HepG2 (cell line): Measurements from ENCODE around the gene LRRN1. TPM values are rescaled to one million over a fixed set of nuclear protein-coding genes. Genes with fewer than 3 reads are reported as not detected.

Experiments
- ATAC-seq: fragments of 200-7000 bp; cut with Tn5 transposase; 3 replicates; pipeline ENCODE4 v1.9.1; 2020; ENCODE audit warnings: mild to moderate bottlenecking, moderate library complexity
- BruUV-seq: library from RNA; stranded (reverse); fragments of 400-500 nt; replicated peaks from 2 replicates; lab custom pipeline; 2021; lab: Mats Ljungman, UMichigan
- CTCF ChIA-PET: fragments of 300-600 bp; formaldehyde crosslinking; extraction: SDS; loops from one replicate; lab custom pipeline; 2021; ENCODE audit warnings: low total read pairs, inconsistent platforms, low intra/inter-chr PET ratio; lab: Yijun Ruan, JAX
- POLR2A ChIA-PET: fragments of 350-600 bp; sonication (Branson Sonifier 250); formaldehyde crosslinking; loops from one replicate; lab custom pipeline; 2020; ENCODE audit warnings: antibody characterized with exemption, inconsistent platforms; lab: Yijun Ruan, JAX
- DNase-seq: peaks from one replicate; pipeline ENCODE4 v3.0.0-alpha.2; 2015; ENCODE audit warnings: low spot score
- FAIRE-seq: peaks from 3 replicates; lab custom pipeline; 2011; peaks lifted over from hg19 to GRCh38; lab: Jason Lieb, UNC
- H2AFZ ChIP-seq: one replicate; pipeline ENCODE4 v1.6.1; 2011; ENCODE audit warnings: low read length, inconsistent platforms
- H3K27ac ChIP-seq: fragments of 300-600 bp; 3 replicates; pipeline ENCODE4 v1.8.0; 2011; ENCODE audit warnings: mixed run types, mild to moderate bottlenecking, mixed read lengths, low read length, inconsistent platforms; ENCODE audit not compliant: insufficient read depth; ENCODE audit errors: extremely low read length
- H3K27me3 ChIP-seq, 2 experiments: fragments of 200-600 bp in 1 of 2; 2 replicates in 1 of 2; 3 replicates in 1 of 2; pipeline versions ENCODE4 v1.6.0 to v1.8.0; 2011; ENCODE audit warnings: low read length in 2 of 2, mild to moderate bottlenecking in 2 of 2, moderate library complexity in 2 of 2, inconsistent platforms in 1 of 2; ENCODE audit not compliant: insufficient read depth in 2 of 2, control insufficient read depth in 1 of 2
- H3K36me3 ChIP-seq, 2 experiments: fragments of 200-600 bp in 1 of 2; replicated peaks in 1 of 2; 2 replicates in 1 of 2; 3 replicates in 1 of 2; pipeline versions ENCODE4 v1.5.1 to v1.8.0; 2011; ENCODE audit warnings: low read length in 2 of 2, inconsistent platforms in 1 of 2; ENCODE audit not compliant: insufficient read depth in 2 of 2, control insufficient read depth in 1 of 2
- H3K4me1 ChIP-seq: 2 replicates; pipeline ENCODE4 v1.5.1; 2012; ENCODE audit warnings: low read length, inconsistent platforms; ENCODE audit not compliant: insufficient read depth
- H3K4me2 ChIP-seq: 2 replicates; pipeline ENCODE4 v1.6.0; 2011; ENCODE audit warnings: low read depth, low read length, inconsistent platforms
- H3K4me3 ChIP-seq, 3 experiments: fragments of 200-600 bp in 1 of 3; sonication (generic), shearing (Covaris generic) in 1 of 3; replicated peaks in 1 of 3; 2 replicates each; pipeline ENCODE4 v1.5.1; 2011 to 2016; ENCODE audit warnings: low read length in 3 of 3, inconsistent platforms in 2 of 3, low read depth in 2 of 3, mild to moderate bottlenecking in 2 of 3, control low read depth in 1 of 3, mixed read lengths in 1 of 3; ENCODE audit not compliant: insufficient read depth in 1 of 3
- H3K79me2 ChIP-seq: one replicate; pipeline ENCODE4 v1.6.1; 2011; ENCODE audit warnings: low read length, inconsistent platforms; ENCODE audit not compliant: insufficient read depth
- H3K9ac ChIP-seq: 2 replicates; pipeline ENCODE4 v1.6.0; 2011; ENCODE audit warnings: mild to moderate bottlenecking, low read depth, low read length, inconsistent platforms; ENCODE audit not compliant: insufficient read depth
- H3K9me3 ChIP-seq: 2 replicates; pipeline ENCODE4 v1.5.1; 2012; ENCODE audit warnings: mild to moderate bottlenecking, low read length
- H4K20me1 ChIP-seq: 2 replicates; pipeline ENCODE4 v1.6.0; 2011; ENCODE audit warnings: inconsistent platforms, mild to moderate bottlenecking, low read length, moderate library complexity; ENCODE audit not compliant: insufficient read depth
- ESRRA ChIP-seq: sonication (generic); formaldehyde crosslinking; IDR thresholded peaks from 2 replicates; pipeline ENCODE4 v1.5.1; 2020; ENCODE audit warnings: mild to moderate bottlenecking, low read depth, missing genetic modification reagents
- MXD1 ChIP-seq: sonication (generic); formaldehyde crosslinking; IDR thresholded peaks from 2 replicates; pipeline ENCODE4 v1.4.0; 2020; ENCODE audit warnings: mild to moderate bottlenecking, missing genetic modification reagents
- THYN1 ChIP-seq: sonication (generic); formaldehyde crosslinking; IDR thresholded peaks from 2 replicates; pipeline ENCODE4 v1.8.1; 2023; ENCODE audit warnings: low read depth, mild to moderate bottlenecking, moderate library complexity, missing genetic modification reagents, borderline replicate concordance
- ZNF326 ChIP-seq: sonication (generic); formaldehyde crosslinking; IDR thresholded peaks from 2 replicates; pipeline ENCODE4 v1.4.0; 2020; ENCODE audit warnings: missing genetic modification reagents, borderline replicate concordance
- ZNF569 ChIP-seq: sonication (generic); formaldehyde crosslinking; IDR thresholded peaks from 2 replicates; pipeline ENCODE4 v1.5.0; 2020; ENCODE audit warnings: mild to moderate bottlenecking, missing genetic modification reagents, moderate library complexity, borderline replicate concordance
- ZNF672 ChIP-seq: sonication (generic); formaldehyde crosslinking; IDR thresholded peaks from 2 replicates; pipeline ENCODE4 v1.8.1; 2022; ENCODE audit warnings: missing genetic modification reagents
- ZNF790 ChIP-seq: sonication (generic); formaldehyde crosslinking; IDR thresholded peaks from 2 replicates; pipeline ENCODE4 v1.8.0; 2022; ENCODE audit warnings: missing genetic modification reagents, mild to moderate bottlenecking, borderline replicate concordance
- ZSCAN12 ChIP-seq: sonication (generic); formaldehyde crosslinking; IDR thresholded peaks from 2 replicates; pipeline ENCODE4 v1.9.0; 2021; ENCODE audit warnings: mild to moderate bottlenecking, missing genetic modification reagents
- WGBS: methylation state at CpG from one replicate; pipeline ENCODE4 v1.1.6; 2017; ENCODE audit warnings: low lambda C conversion rate; 5-methylcytosine and 5-hydroxymethylcytosine counted together
- in situ Hi-C: cut with HindIII; loops from 2 replicates; pipeline ENCODE4 v1.10.0; 2017; ENCODE audit warnings: low pct_unique_long_range_greater_than_20kb; ENCODE audit not compliant: extremely low pct_ligation_motif_present
- intact Hi-C: fragments of 100-400 bp; cut with micrococcal nuclease; formaldehyde crosslinking; loops from one replicate; pipeline ENCODE4 v1.10.0; 2022; ENCODE audit not compliant: unreplicated experiment
- polyA plus RNA-seq, 8 experiments: library from polyadenylated mRNA; depleted of rRNA in 3 of 8; stranded (reverse) in 7 of 8; unstranded in 1 of 8; fragments of >200 nt; fragmentation: Illumina TruSeq in 4 of 8; extraction: Trizol in 4 of 8; gene quantifications; 2 replicates each; pipeline versions ENCODE4 v1.2.1 to v1.2.3, GENCODE V29; 2011 to 2016; ENCODE audit warnings: low read depth in 4 of 8, missing spikeins in 1 of 8, mixed read lengths in 1 of 8; ENCODE audit not compliant: insufficient read depth in 1 of 8
- total RNA-seq, 5 experiments: library from RNA; depleted of rRNA; stranded (reverse); fragments of >200 nt; fragmentation: Illumina TruSeq; extraction: Trizol; gene quantifications; 2 replicates each; pipeline ENCODE4 v1.2.3, GENCODE V29; 2016; ENCODE audit warnings: low read depth in 1 of 5
- TF ChIP-seq, protein P1 (sequence below): IDR thresholded peaks from 2 replicates; pipeline ENCODE4 v1.6.1; 2016

Gene LRRN1
- total and polyA plus RNA-seq, 2 of the 13 experiments (the other 11 are each of a cell fraction or from before 2014, with no cell fraction given) = not detected

DNA sequence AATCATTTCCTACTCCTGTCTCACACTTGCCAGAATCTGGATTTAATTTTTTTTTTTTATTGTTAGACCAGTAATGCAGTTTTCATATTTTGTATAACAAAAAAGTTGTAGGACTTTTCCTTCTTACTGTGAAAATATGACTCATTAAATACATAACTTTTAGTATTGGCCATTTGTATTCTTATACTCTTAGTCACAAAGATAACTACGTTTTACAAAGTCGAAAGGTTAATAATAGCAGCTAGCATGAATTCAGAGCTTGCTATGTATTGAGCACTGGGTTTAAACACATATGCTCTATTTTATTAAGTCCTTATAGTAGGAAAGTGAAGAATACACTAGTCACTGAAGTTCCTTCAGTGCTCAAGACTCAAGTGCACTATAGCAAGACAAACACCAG lies 43.1 kb downstream of the LRRN1 start:
- Histone ChIP-seq H3K4me2 (no peak overlapping the region), H3K36me3 (no peaks in the 10 kb centered on the region), H3K9me3 (peaks cover 14% of the 10 kb centered on the region), H3K79me2 (no peaks in the 10 kb centered on the region), H3K27ac (no peak overlapping the region), H4K20me1 (no peaks in the 10 kb centered on the region), H2AFZ (no peak overlapping the region), H3K27me3 (no peaks in the 10 kb centered on the region), H3K9ac (no peak overlapping the region), H3K4me3 (no peak overlapping the region), H3K4me1 (no peaks in the 10 kb centered on the region)
- ATAC-seq (no peak), DNase-seq (no peak), FAIRE-seq (no peak)
- WGBS = 24% methylated on average over 2 of the region's 2 CpGs
- TF ChIP-seq ESRRA = no peak
- TF ChIP-seq ZNF326 (CRISPR knock-in tag) = no peak
- no peak for TF ChIP-seq ZSCAN12
- TF ChIP-seq, protein P1, sequence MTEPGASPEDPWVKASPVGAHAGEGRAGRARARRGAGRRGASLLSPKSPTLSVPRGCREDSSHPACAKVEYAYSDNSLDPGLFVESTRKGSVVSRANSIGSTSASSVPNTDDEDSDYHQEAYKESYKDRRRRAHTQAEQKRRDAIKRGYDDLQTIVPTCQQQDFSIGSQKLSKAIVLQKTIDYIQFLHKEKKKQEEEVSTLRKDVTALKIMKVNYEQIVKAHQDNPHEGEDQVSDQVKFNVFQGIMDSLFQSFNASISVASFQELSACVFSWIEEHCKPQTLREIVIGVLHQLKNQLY = no peak
- TF ChIP-seq ZNF672 (CRISPR knock-in tag) = no peak
- no peak for TF ChIP-seq THYN1
- TF ChIP-seq ZNF790 (CRISPR knock-in tag) = no peak
- TF ChIP-seq ZNF569 (CRISPR knock-in tag) = no peak
- TF ChIP-seq MXD1 = no peak
- intact Hi-C loops (no loop called here), in situ Hi-C loops (no loop called here)
- POLR2A ChIA-PET = no interaction called here
- no TSS peak for BruUV-seq
- CTCF ChIA-PET = no interaction called here
